Naive thymus-derived CD4-positive, alpha-beta T cell (primary cell): ENCODE measurements around the gene KRT24. TPM values are rescaled to one million over a fixed set of nuclear protein-coding genes. Genes with fewer than 3 reads are reported as not detected.
"Not testable (repeated sequence)": the region's sequence is repeated elsewhere in the genome, so short reads cannot be mapped to it uniquely, and the experiment has no call there.

Source experiments
- ATAC-seq: fragments of 150-1000 bp; cut with Tn5 transposase; 2 replicates; pipeline ENCODE4 v1.10.0; 2021; ENCODE audit warnings: mild to moderate bottlenecking, moderate library complexity
- CTCF ChIA-PET: fragments of 350-600 bp; sonication (Branson Sonifier 250); formaldehyde crosslinking; loops from one replicate; lab custom pipeline; 2021; ENCODE audit warnings: antibody characterized with exemption; lab: Charles Lee
- POLR2A ChIA-PET: fragments of 350-600 bp; sonication (Branson Sonifier 250); formaldehyde crosslinking; loops from one replicate; lab custom pipeline; 2021; ENCODE audit warnings: antibody characterized with exemption, inconsistent platforms; lab: Charles Lee
- DNase-seq, 9 donors: peaks; one replicate each; pipeline versions ENCODE4 v3.0.0 to v3.0.0-alpha.2; 2020 to 2022; ENCODE audit warnings: mixed read lengths in 1 of 9
- H3K27ac ChIP-seq: one replicate; pipeline ENCODE4 v1.7.0; 2013; ENCODE audit warnings: mild to moderate bottlenecking, low read depth, low read length, moderate library complexity
- H3K27me3 ChIP-seq, 2 donors: one replicate each; pipeline ENCODE4 v1.7.0; 2013; ENCODE audit warnings: low read length in 2 of 2, mild to moderate bottlenecking in 2 of 2, moderate library complexity in 2 of 2; ENCODE audit not compliant: control insufficient read depth in 2 of 2, insufficient read depth in 2 of 2
- H3K36me3 ChIP-seq, 3 experiments: 1 replicate in 2 of 3; 2 replicates in 1 of 3; pipeline ENCODE4 v1.7.0; 2013; ENCODE audit warnings: low read length in 3 of 3, mild to moderate bottlenecking in 3 of 3, moderate library complexity in 1 of 3; ENCODE audit not compliant: insufficient read depth in 3 of 3, control insufficient read depth in 2 of 3
- H3K4me1 ChIP-seq, 2 donors: one replicate each; pipeline ENCODE4 v1.7.0; 2013; ENCODE audit warnings: low read length in 2 of 2, mild to moderate bottlenecking in 2 of 2, moderate library complexity in 1 of 2; ENCODE audit not compliant: control insufficient read depth in 2 of 2, insufficient read depth in 2 of 2
- H3K4me3 ChIP-seq: 2 replicates; pipeline ENCODE4 v1.7.0; 2013; ENCODE audit warnings: mild to moderate bottlenecking, low read length
- H3K9me3 ChIP-seq, 3 experiments: 1 replicate in 2 of 3; 2 replicates in 1 of 3; pipeline ENCODE4 v1.7.0; 2013; ENCODE audit warnings: low read length in 3 of 3; ENCODE audit not compliant: control insufficient read depth in 2 of 3
- H3K27ac Mint-ChIP-seq, 9 donors: one replicate each; pipeline ENCODE4 v1.8.0; 2020 to 2022; ENCODE audit warnings: mixed read lengths in 9 of 9, mild to moderate bottlenecking in 8 of 9, moderate library complexity in 5 of 9, inconsistent platforms in 2 of 9
- H3K27me3 Mint-ChIP-seq, 5 donors: one replicate each; pipeline ENCODE4 v1.8.0; 2021 to 2022; ENCODE audit warnings: mixed read lengths in 5 of 5, mild to moderate bottlenecking in 1 of 5
- H3K36me3 Mint-ChIP-seq, 5 donors: one replicate each; pipeline ENCODE4 v1.8.0; 2020 to 2022; ENCODE audit warnings: mixed read lengths in 5 of 5, mild to moderate bottlenecking in 3 of 5, inconsistent platforms in 1 of 5
- H3K4me1 Mint-ChIP-seq, 7 donors: one replicate each; pipeline ENCODE4 v1.8.0; 2020 to 2022; ENCODE audit warnings: mixed read lengths in 7 of 7, mild to moderate bottlenecking in 3 of 7, inconsistent platforms in 1 of 7
- H3K4me3 Mint-ChIP-seq, 10 donors: one replicate each; pipeline ENCODE4 v1.8.0; 2020 to 2022; ENCODE audit warnings: mild to moderate bottlenecking in 10 of 10, mixed read lengths in 10 of 10, moderate library complexity in 6 of 10, inconsistent platforms in 2 of 10
- H3K9me3 Mint-ChIP-seq, 11 donors: one replicate each; pipeline ENCODE4 v1.8.0; 2020 to 2022; ENCODE audit warnings: mixed read lengths in 11 of 11, mild to moderate bottlenecking in 4 of 11, inconsistent platforms in 1 of 11, moderate library complexity in 1 of 11
- intact Hi-C, 2 donors: fragments of 100-400 bp; cut with micrococcal nuclease; formaldehyde crosslinking; loops; one replicate each; pipeline ENCODE4 v1.15.1; 2023
- polyA plus RNA-seq, 2 donors: library from polyadenylated mRNA; unstranded; fragments of 300-500 nt; fragmentation: Illumina TruSeq; gene quantifications; one replicate each; pipeline ENCODE4 v1.2.3, GENCODE V29; 2021
- total RNA-seq, 6 experiments: library from RNA in 5 of 6; stranded (reverse) in 5 of 6; gene quantifications; 1 replicate in 5 of 6; 2 replicates in 1 of 6; pipeline ENCODE4 v1.2.3 and lab custom pipeline; 2021 to 2026

KRT24 gene
- not detected for total RNA-seq
- not detected for polyA plus RNA-seq
- total RNA-seq (lab: John Stamatoyannopoulos, UW), result not detected

DNA sequence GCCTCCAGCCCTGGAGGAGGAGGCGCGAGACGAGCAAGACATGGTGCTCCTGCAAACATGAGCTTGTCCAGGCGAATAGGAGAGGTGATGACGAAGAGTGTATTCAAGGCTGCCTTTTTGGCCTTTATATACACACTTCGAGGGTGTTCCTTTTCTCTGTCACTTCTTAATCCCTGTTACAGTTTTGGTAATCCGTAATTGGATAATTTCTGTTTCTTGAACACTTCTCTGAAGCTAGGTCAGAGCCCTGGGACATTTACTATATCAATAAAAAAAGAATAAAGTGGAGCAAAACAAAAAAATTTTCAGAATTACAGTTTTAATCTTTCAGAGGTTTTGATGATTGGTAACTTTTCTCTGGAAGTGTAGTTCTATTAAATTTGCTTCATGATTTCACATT, at the start of gene KRT24:
KRT24 (minus strand) TSS at position 101 of the 400 bp plus-strand sequence; CDS start at position 42, 59 bp downstream.
- ChIA-PET POLR2A (interaction anchor here (0.6 kb wide), 2 partner anchors 44 to 65 kb away, joined by 5 to 8 read pairs; no protein-coding TSS in a partner anchor), CTCF (interaction anchor here (1.0 kb wide), 1 partner anchor 10 kb away, joined by 3 read pairs; no protein-coding TSS in a partner anchor)
- Histone ChIP-seq H3K27me3 (peaks cover 0 to 4% of the 10 kb centered on the region in 2 donors), H3K4me3 (no peak within 1 kb of the TSS), H3K4me1 (no peaks in the 10 kb centered on the region), H3K27ac (no peak within 1 kb of the TSS), H3K36me3 (no peaks in the 10 kb centered on the region), H3K9me3 (no peaks in the 10 kb centered on the region)
- no peaks in the 10 kb centered on the region for H3K4me1 Mint-ChIP-seq
- no peak within 1 kb of the TSS for H3K27ac Mint-ChIP-seq
- intact Hi-C loops, result no loop called here
- DNase-seq, result no peak
- no peak for ATAC-seq
- peaks cover 0 to 1% (median 0%) of the 10 kb centered on the region in 11 donors for H3K9me3 Mint-ChIP-seq
- peaks cover 19 to 57% (median 26%) of the 10 kb centered on the region in 5 donors for H3K27me3 Mint-ChIP-seq
- no peaks in the 10 kb centered on the region for H3K36me3 Mint-ChIP-seq
- H3K4me3 Mint-ChIP-seq, result no peak within 1 kb of the TSS

DNA sequence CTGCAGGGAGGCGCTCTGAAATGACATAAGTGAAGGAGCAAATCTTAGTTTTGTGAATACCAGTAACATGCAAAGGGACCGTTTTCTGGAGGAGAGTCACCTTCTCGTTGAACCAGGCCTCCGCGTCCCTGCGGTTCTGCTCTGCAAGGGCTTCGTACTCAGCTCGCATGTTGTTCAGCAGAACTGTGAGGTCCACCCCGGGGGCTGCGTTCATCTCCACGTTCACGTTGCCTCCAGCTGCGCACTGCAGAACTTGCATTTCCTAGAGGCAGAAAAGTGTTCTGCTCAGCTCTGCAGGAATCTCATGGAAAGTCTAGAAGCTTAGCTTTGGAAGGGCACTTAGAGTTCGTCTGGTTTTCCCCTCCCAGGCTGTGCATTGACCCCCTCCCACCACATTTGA, 47.5 kb upstream of the KRT24 start:
- POLR2A ChIA-PET, result no interaction called here
- no peak for ATAC-seq
- H3K4me3 ChIP-seq, result no peak overlapping the region
- H3K9me3 ChIP-seq, result no peaks in the 10 kb centered on the region
- DNase-seq, result no peak
- no peak overlapping the region for H3K27ac ChIP-seq
- peaks cover 0 to 2% (median 0%) of the 10 kb centered on the region in 7 donors for H3K4me1 Mint-ChIP-seq
- no peaks in the 10 kb centered on the region for H3K4me1 ChIP-seq
- H3K4me3 Mint-ChIP-seq, result no peak overlapping the region
- no peak overlapping the region for H3K27ac Mint-ChIP-seq
- H3K36me3 Mint-ChIP-seq, result peaks cover 0 to 3% (median 0%) of the 10 kb centered on the region in 5 donors
- intact Hi-C loops, result no loop called here
- H3K9me3 Mint-ChIP-seq, result peaks cover 0 to 6% (median 0%) of the 10 kb centered on the region in 11 donors
- H3K36me3 ChIP-seq, result no peaks in the 10 kb centered on the region
- H3K27me3 ChIP-seq, result peaks cover 0 to 5% of the 10 kb centered on the region in 2 donors
- CTCF ChIA-PET, result no interaction called here
- H3K27me3 Mint-ChIP-seq, result peaks cover 29 to 46% (median 34%) of the 10 kb centered on the region in 5 donors

GRCh38 chr17:40750391-40750790, 46.8 kb upstream of the KRT24 start:
- H3K27me3 Mint-ChIP-seq, result peaks cover 33 to 53% (median 35%) of the 10 kb centered on the region in 5 donors
- POLR2A ChIA-PET, result no interaction called here

DNA sequence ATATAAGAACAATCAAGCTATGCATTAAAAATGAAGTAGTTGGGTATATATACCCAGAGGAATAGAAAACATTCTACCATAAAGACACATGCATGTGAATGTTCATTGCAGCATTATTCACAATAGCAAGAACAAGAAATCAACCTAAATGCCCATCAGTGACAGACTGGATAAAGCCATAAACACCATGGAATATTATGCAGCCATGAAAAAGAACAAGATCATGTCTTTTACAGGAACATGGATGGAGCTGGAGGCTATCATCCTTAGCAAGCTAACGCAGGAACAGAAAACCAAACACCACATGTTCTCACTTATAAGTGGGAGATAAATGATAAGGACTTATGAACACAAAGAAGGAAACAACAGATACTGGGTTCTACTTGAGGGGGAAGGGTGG, 45.1 kb upstream of the KRT24 start:
- intact Hi-C loops, result not testable (repeated sequence)

More at GRCh38 chr17:40750391-40750790, 46.8 kb upstream of the KRT24 start:
- no peaks in the 10 kb centered on the region for H3K36me3 ChIP-seq
- H3K4me3 ChIP-seq, result no peak overlapping the region
- no peaks in the 10 kb centered on the region for H3K4me1 ChIP-seq
- Mint-ChIP-seq H3K36me3 (peaks cover 0 to 3% (median 0%) of the 10 kb centered on the region in 5 donors), H3K27ac (no peak overlapping the region), H3K9me3 (peaks cover 0 to 6% (median 0%) of the 10 kb centered on the region in 11 donors), H3K4me3 (no peak overlapping the region), H3K4me1 (peaks cover 0 to 2% (median 0%) of the 10 kb centered on the region in 7 donors)
- H3K27me3 ChIP-seq, result peaks cover 0 to 5% of the 10 kb centered on the region in 2 donors
- intact Hi-C loops, result no loop called here
- CTCF ChIA-PET, result no interaction called here
- H3K9me3 ChIP-seq, result no peaks in the 10 kb centered on the region
- H3K27ac ChIP-seq, result no peak overlapping the region
- DNase-seq, result no peak
- no peak for ATAC-seq

DNA sequence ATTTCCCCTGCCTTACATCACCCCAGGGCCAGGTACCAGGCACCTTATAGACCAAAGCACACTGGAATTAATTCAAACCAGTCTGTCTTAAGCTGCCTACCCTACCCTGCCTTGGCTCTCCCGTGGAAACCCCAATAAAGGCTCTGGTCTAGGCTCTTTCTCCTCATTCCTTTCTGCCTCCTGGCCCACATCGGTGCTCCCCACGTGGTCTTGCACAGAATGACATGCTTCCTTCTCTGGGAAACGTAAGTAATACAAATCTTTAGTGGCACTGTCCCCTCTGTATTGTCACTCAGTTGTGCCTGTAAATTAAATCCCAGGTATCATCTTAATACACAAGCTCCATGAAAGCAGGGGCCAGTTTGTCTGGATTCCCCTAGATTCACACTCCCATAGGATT, 35.0 kb upstream of the KRT24 start:
- no peak overlapping the region for H3K27ac Mint-ChIP-seq
- peaks cover 0 to 3% (median 0%) of the 10 kb centered on the region in 7 donors for H3K4me1 Mint-ChIP-seq
- peaks cover 18 to 38% (median 31%) of the 10 kb centered on the region in 5 donors for H3K27me3 Mint-ChIP-seq
- ChIA-PET POLR2A (no interaction called here), CTCF (no interaction called here)
- Histone ChIP-seq H3K27ac (no peak overlapping the region), H3K9me3 (peaks cover 0 to 3% (median 0%) of the 10 kb centered on the region in 3 experiments), H3K36me3 (no peaks in the 10 kb centered on the region), H3K27me3 (peaks cover 0 to 3% of the 10 kb centered on the region in 2 donors), H3K4me1 (no peaks in the 10 kb centered on the region), H3K4me3 (no peak overlapping the region)
- H3K36me3 Mint-ChIP-seq, result peaks cover 0 to 4% (median 4%) of the 10 kb centered on the region in 5 donors
- DNase-seq (no peak), ATAC-seq (no peak)
- intact Hi-C loops, result no loop called here
- H3K9me3 Mint-ChIP-seq, result peaks cover 0 to 8% (median 4%) of the 10 kb centered on the region in 11 donors
- H3K4me3 Mint-ChIP-seq, result no peak overlapping the region

More for the DNA sequence above, 45.1 kb upstream of the KRT24 start:
- H3K27ac ChIP-seq, H3K4me3 ChIP-seq, POLR2A ChIA-PET, H3K27me3 ChIP-seq, H3K9me3 ChIP-seq, ATAC-seq, H3K9me3 Mint-ChIP-seq, H3K4me3 Mint-ChIP-seq, H3K4me1 Mint-ChIP-seq, H3K27ac Mint-ChIP-seq, H3K36me3 Mint-ChIP-seq, H3K36me3 ChIP-seq, DNase-seq, H3K4me1 ChIP-seq: not testable (repeated sequence)
- CTCF ChIA-PET, result interaction anchor here (0.6 kb wide), 1 partner anchor 900 kb away, joined by 3 read pairs; no protein-coding TSS in a partner anchor
- peaks cover 33 to 70% (median 41%) of the 10 kb centered on the region in 5 donors for H3K27me3 Mint-ChIP-seq

DNA sequence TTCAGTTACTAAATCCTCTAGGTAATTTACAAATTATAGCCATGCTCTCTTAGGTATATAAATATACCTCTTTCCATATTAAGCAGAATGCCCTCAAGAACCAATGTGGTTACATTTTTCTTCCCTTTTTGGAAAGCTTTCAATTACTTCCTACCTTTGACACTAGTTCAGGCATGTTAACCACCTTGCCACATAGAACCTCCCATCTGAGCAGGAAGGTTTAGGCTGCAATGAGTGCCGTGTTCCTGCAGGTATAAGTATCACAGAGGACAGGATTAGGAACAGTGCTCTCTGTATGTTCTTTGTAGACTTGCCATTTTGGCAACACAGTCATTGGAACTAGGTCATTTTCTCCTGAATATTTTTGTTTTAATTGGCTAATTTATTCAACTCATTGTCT, 31.5 kb upstream of the KRT24 start:
- H3K4me1 ChIP-seq, result no peaks in the 10 kb centered on the region
- Mint-ChIP-seq H3K36me3 (no peaks in the 10 kb centered on the region), H3K27ac (no peak overlapping the region), H3K27me3 (peaks cover 6 to 45% (median 32%) of the 10 kb centered on the region in 5 donors), H3K4me3 (no peak overlapping the region), H3K9me3 (peaks cover 0 to 2% (median 0%) of the 10 kb centered on the region in 11 donors), H3K4me1 (peaks cover 0 to 3% (median 0%) of the 10 kb centered on the region in 7 donors)
- DNase-seq (no peak), ATAC-seq (no peak)
- no peaks in the 10 kb centered on the region for H3K27me3 ChIP-seq
- intact Hi-C loops, result no loop called here
- no peaks in the 10 kb centered on the region for H3K36me3 ChIP-seq
- ChIA-PET CTCF (no interaction called here), POLR2A (no interaction called here)
- H3K9me3 ChIP-seq, result no peaks in the 10 kb centered on the region
- H3K27ac ChIP-seq, result no peak overlapping the region
- no peak overlapping the region for H3K4me3 ChIP-seq

- H3K36me3 ChIP-seq, result no peaks in the 10 kb centered on the region
- intact Hi-C loops, result no loop called here
- Mint-ChIP-seq H3K9me3 (peaks cover 0 to 2% (median 0%) of the 10 kb centered on the region in 11 donors), H3K27me3 (peaks cover 6 to 45% (median 32%) of the 10 kb centered on the region in 5 donors), H3K4me1 (peaks cover 0 to 3% (median 0%) of the 10 kb centered on the region in 7 donors), H3K4me3 (no peak overlapping the region), H3K27ac (no peak overlapping the region), H3K36me3 (no peaks in the 10 kb centered on the region)
- no peak overlapping the region for H3K4me3 ChIP-seq
- H3K9me3 ChIP-seq, result no peaks in the 10 kb centered on the region
- no peaks in the 10 kb centered on the region for H3K27me3 ChIP-seq
- H3K4me1 ChIP-seq, result no peaks in the 10 kb centered on the region
- no peak for ATAC-seq
- DNase-seq, result no peak
- POLR2A ChIA-PET, result no interaction called here
- no peak overlapping the region for H3K27ac ChIP-seq
- CTCF ChIA-PET, result no interaction called here
Observed at GRCh38 chr17:40734018-40734417, 30.5 kb upstream of the KRT24 start.
